ENCODE results near the gene ARHGAP27.

The ARHGAP27 gene

GRCh38 chr17:45384047-45384788 lies 48.5 kb downstream of the ARHGAP27 start:
- DNase-seq = no peak

GRCh38 chr17:45383003-45383402 lies 49.7 kb downstream of the ARHGAP27 start:
- no peak for DNase-seq

- DNase-seq = no peak
Observed at GRCh38 chr17:45382226-45382625, 50.4 kb downstream of the ARHGAP27 start.

GRCh38 chr17:45380991-45381390 lies 51.7 kb downstream of the ARHGAP27 start:
- no peak for DNase-seq

GRCh38 chr17:45380046-45380765 lies 52.5 kb downstream of the ARHGAP27 start:
- no peak for DNase-seq

- DNase-seq = no peak
Observed at GRCh38 chr17:45377401-45377800, 55.3 kb downstream of the ARHGAP27 start.

- DNase-seq = no peak
Observed at GRCh38 chr17:45376171-45377005, 56.3 kb downstream of the ARHGAP27 start.

- no peak for DNase-seq
Observed at GRCh38 chr17:45374501-45374900, 58.2 kb downstream of the ARHGAP27 start.

GRCh38 chr17:45372325-45372869 lies 60.3 kb downstream of the ARHGAP27 start:
- DNase-seq = peak in 1 of 2 experiments; percentile 54

GRCh38 chr17:45371414-45372324 lies 61.0 kb downstream of the ARHGAP27 start:
- peak; percentile 88 to 92 for DNase-seq

GRCh38 chr17:45370949-45371413 lies 61.7 kb downstream of the ARHGAP27 start:
- DNase-seq = peak in 1 of 2 experiments; percentile 75

GRCh38 chr17:45369421-45369820 lies 63.2 kb downstream of the ARHGAP27 start:
- no peak for DNase-seq

- no peak for DNase-seq
Observed at GRCh38 chr17:45368651-45369050, 64.0 kb downstream of the ARHGAP27 start.

GRCh38 chr17:45367216-45367615 lies 65.5 kb downstream of the ARHGAP27 start:
- DNase-seq = no peak

GRCh38 chr17:45366691-45367090 lies 66.0 kb downstream of the ARHGAP27 start:
- no peak for DNase-seq

- no peak for DNase-seq
Observed at GRCh38 chr17:45366049-45366448, 66.6 kb downstream of the ARHGAP27 start.

GRCh38 chr17:45364531-45365390 lies 67.9 kb downstream of the ARHGAP27 start:
- no peak for DNase-seq

GRCh38 chr17:45363498-45363897 lies 69.2 kb downstream of the ARHGAP27 start:
- DNase-seq = no peak

GRCh38 chr17:45361976-45362375 lies 70.7 kb downstream of the ARHGAP27 start:
- DNase-seq = no peak

- no peak for DNase-seq
Observed at GRCh38 chr17:45361451-45361850, 71.2 kb downstream of the ARHGAP27 start.

Data from SW 1271 (cell line).